CD8-positive, alpha-beta memory T cell (primary cell): ENCODE data around the gene PKP4. TPM values are rescaled to one million over a fixed set of nuclear protein-coding genes. Genes with fewer than 3 reads are reported as not detected.
"Not testable (repeated sequence)": the region's sequence is repeated elsewhere in the genome, so short reads cannot be mapped to it uniquely, and the experiment has no call there.

ENCODE experiments used
- CTCF ChIA-PET: fragments of 350-600 bp; sonication (Branson Sonifier 250); formaldehyde crosslinking; loops from one replicate; lab custom pipeline; 2021; ENCODE audit warnings: antibody characterized with exemption; lab: Charles Lee
- POLR2A ChIA-PET: fragments of 350-600 bp; sonication (Branson Sonifier 250); formaldehyde crosslinking; loops from one replicate; lab custom pipeline; 2021; ENCODE audit warnings: antibody characterized with exemption; lab: Charles Lee
- DNase-seq, 5 donors: peaks; one replicate each; pipeline versions ENCODE4 v3.0.0 to v3.0.0-alpha.2; 2020 to 2022; ENCODE audit warnings: mixed read lengths in 1 of 5
- H3K27ac ChIP-seq: one replicate; pipeline ENCODE4 v1.7.0; 2013; ENCODE audit warnings: low read depth, mild to moderate bottlenecking, low read length, moderate library complexity
- H3K27me3 ChIP-seq: 2 replicates; pipeline ENCODE4 v1.7.0; 2013; ENCODE audit warnings: low read length, mild to moderate bottlenecking; ENCODE audit not compliant: insufficient read depth, poor library complexity, severe bottlenecking
- H3K36me3 ChIP-seq: 2 replicates; pipeline ENCODE4 v1.7.0; 2013; ENCODE audit warnings: mild to moderate bottlenecking, low read length, moderate library complexity; ENCODE audit not compliant: insufficient read depth
- H3K4me1 ChIP-seq: 2 replicates; pipeline ENCODE4 v1.7.0; 2013; ENCODE audit warnings: mild to moderate bottlenecking, low read length, moderate library complexity; ENCODE audit not compliant: insufficient read depth
- H3K4me3 ChIP-seq: 2 replicates; pipeline ENCODE4 v1.7.0; 2013; ENCODE audit warnings: mild to moderate bottlenecking, low read length
- H3K9me3 ChIP-seq: 2 replicates; pipeline ENCODE4 v1.7.0; 2013; ENCODE audit warnings: mild to moderate bottlenecking, low read length
- H3K27ac Mint-ChIP-seq, 8 donors: one replicate each; pipeline ENCODE4 v1.8.0; 2020 to 2021; ENCODE audit warnings: mixed read lengths in 8 of 8, mild to moderate bottlenecking in 6 of 8, inconsistent platforms in 3 of 8, moderate library complexity in 3 of 8
- H3K27me3 Mint-ChIP-seq, 2 donors: one replicate each; pipeline ENCODE4 v1.8.0; 2020 to 2021; ENCODE audit warnings: mixed read lengths in 2 of 2, mild to moderate bottlenecking in 1 of 2, moderate library complexity in 1 of 2
- H3K36me3 Mint-ChIP-seq, 3 donors: one replicate each; pipeline ENCODE4 v1.8.0; 2020 to 2021; ENCODE audit warnings: mixed read lengths in 3 of 3, inconsistent platforms in 1 of 3, mild to moderate bottlenecking in 1 of 3
- H3K4me1 Mint-ChIP-seq, 3 donors: one replicate each; pipeline ENCODE4 v1.8.0; 2020 to 2021; ENCODE audit warnings: mixed read lengths in 3 of 3, inconsistent platforms in 1 of 3, mild to moderate bottlenecking in 1 of 3
- H3K4me3 Mint-ChIP-seq, 7 donors: one replicate each; pipeline ENCODE4 v1.8.0; 2020 to 2021; ENCODE audit warnings: mixed read lengths in 7 of 7, mild to moderate bottlenecking in 6 of 7, moderate library complexity in 4 of 7, inconsistent platforms in 2 of 7
- H3K9me3 Mint-ChIP-seq, 5 donors: one replicate each; pipeline ENCODE4 v1.8.0; 2020 to 2022; ENCODE audit warnings: mixed read lengths in 5 of 5, mild to moderate bottlenecking in 3 of 5, moderate library complexity in 2 of 5, inconsistent platforms in 1 of 5
- polyA plus RNA-seq: library from polyadenylated mRNA; unstranded; fragments of 300-500 nt; fragmentation: Illumina TruSeq; gene quantifications from one replicate; pipeline ENCODE4 v1.2.3, GENCODE V29; 2021
- total RNA-seq, 2 experiments: library from RNA; stranded (reverse); gene quantifications; one replicate each; pipeline ENCODE4 v1.2.3, GENCODE V29; 2021

PKP4 gene
- total and polyA plus RNA-seq, 3 experiments from 2014 or later, result 1.5 to 32.2 (median 29.6) TPM

DNA sequence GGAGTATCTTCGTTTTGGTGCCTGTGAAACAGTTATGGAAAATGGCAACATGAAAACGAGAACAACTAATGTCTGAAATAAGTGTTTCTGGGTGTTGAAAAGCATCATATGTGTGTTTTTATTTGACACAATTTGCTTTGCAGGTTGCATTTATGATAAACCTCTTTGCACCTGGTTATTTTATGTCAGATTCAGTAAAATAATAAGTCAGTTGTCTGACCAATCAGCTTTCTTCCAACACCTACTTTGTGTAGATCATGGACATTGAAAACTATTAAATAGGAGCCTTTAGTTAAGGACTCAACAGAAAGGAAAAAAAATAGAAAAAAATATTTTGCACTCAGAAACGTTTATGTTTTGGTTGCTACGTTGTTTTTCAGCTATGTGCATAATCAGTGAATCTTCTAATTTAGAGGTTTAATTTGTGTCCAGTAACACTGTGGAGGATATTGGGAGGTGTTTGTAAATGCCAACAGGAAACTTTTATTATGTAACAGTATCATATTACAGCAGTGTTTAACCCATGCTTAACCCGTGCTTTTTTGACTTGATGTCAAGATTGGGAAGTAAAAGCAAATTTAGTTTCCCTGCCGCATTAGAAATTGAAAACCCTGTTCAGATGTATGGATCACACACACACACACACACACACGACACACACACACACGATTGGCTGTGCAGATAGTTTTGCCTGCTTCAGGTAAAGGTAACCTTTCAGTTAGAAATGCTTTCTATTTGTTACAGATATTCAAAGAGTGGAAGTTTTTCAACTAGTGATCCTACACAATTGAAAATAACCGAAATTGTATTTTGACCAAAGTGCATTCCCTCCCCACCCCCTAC is 2.6 kb downstream of the PKP4 start:
- peak overlapping the region in 1 of 8 donors; percentile 73 for H3K27ac Mint-ChIP-seq
- H3K9me3 Mint-ChIP-seq, result no peaks in the 10 kb centered on the region

GRCh38 chr2:158460632-158461297 is 4.0 kb downstream of the PKP4 start:
- DNase-seq, result no peak
- H3K36me3 Mint-ChIP-seq, result peaks cover 0 to 8% (median 0%) of the 10 kb centered on the region in 3 donors
- H3K4me1 Mint-ChIP-seq, result peaks cover 19 to 29% (median 28%) of the 10 kb centered on the region in 3 donors
- Histone ChIP-seq H3K27ac (no peak overlapping the region), H3K36me3 (no peaks in the 10 kb centered on the region), H3K27me3 (no peaks in the 10 kb centered on the region), H3K4me3 (no peak overlapping the region), H3K4me1 (peaks cover 14% of the 10 kb centered on the region), H3K9me3 (no peaks in the 10 kb centered on the region)
- no peak overlapping the region for H3K27ac Mint-ChIP-seq
- POLR2A ChIA-PET, result no interaction called here
- H3K9me3 Mint-ChIP-seq, result no peaks in the 10 kb centered on the region
- no peaks in the 10 kb centered on the region for H3K27me3 Mint-ChIP-seq
- peak overlapping the region in 1 of 7 donors; percentile 57 for H3K4me3 Mint-ChIP-seq
- CTCF ChIA-PET, result no interaction called here

More for the DNA sequence above, 2.6 kb downstream of the PKP4 start:
- H3K4me1 Mint-ChIP-seq, result peaks cover 19 to 26% (median 24%) of the 10 kb centered on the region in 3 donors
- Histone ChIP-seq H3K36me3 (no peaks in the 10 kb centered on the region), H3K27ac (no peak overlapping the region), H3K4me3 (no peak overlapping the region), H3K4me1 (peaks cover 14% of the 10 kb centered on the region), H3K9me3 (no peaks in the 10 kb centered on the region), H3K27me3 (no peaks in the 10 kb centered on the region)
- peaks cover 0 to 8% (median 0%) of the 10 kb centered on the region in 3 donors for H3K36me3 Mint-ChIP-seq
- no peak for DNase-seq
- POLR2A ChIA-PET, result no interaction called here
- H3K4me3 Mint-ChIP-seq, result peak overlapping the region in 4 of 7 donors; percentile 82 to 92 (median 89)
- CTCF ChIA-PET, result no interaction called here
- no peaks in the 10 kb centered on the region for H3K27me3 Mint-ChIP-seq

DNA sequence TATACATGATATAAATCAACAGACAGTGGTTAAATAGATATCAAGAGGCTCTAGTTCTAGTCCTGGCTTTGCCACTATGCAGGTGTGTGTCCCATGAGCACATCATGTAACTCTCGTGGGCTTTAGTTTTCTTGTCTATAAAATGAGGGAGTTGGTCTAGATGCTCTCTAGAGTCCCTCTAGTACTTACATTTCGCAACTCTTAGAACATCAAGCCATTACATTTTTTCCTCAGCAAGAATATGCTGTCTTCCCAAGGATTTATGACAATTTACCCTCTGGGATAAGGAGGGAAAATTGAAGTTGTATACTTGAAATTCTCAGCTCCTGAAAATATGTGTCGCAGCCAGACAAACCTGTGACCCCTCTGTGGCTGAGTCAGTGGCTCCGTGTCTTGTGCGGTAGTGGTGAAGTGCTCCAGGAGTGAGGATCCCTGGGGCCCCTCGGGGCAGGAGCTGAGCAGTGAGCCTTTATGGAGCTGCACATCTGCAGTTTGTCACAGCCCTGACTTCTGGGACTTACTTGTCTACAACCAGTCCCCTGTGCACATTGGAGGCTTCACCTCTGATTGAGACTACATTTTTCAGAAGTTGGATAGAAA is 6.8 kb downstream of the PKP4 start:
- CTCF ChIA-PET, result no interaction called here
- H3K27ac Mint-ChIP-seq, result no peak overlapping the region

DNA sequence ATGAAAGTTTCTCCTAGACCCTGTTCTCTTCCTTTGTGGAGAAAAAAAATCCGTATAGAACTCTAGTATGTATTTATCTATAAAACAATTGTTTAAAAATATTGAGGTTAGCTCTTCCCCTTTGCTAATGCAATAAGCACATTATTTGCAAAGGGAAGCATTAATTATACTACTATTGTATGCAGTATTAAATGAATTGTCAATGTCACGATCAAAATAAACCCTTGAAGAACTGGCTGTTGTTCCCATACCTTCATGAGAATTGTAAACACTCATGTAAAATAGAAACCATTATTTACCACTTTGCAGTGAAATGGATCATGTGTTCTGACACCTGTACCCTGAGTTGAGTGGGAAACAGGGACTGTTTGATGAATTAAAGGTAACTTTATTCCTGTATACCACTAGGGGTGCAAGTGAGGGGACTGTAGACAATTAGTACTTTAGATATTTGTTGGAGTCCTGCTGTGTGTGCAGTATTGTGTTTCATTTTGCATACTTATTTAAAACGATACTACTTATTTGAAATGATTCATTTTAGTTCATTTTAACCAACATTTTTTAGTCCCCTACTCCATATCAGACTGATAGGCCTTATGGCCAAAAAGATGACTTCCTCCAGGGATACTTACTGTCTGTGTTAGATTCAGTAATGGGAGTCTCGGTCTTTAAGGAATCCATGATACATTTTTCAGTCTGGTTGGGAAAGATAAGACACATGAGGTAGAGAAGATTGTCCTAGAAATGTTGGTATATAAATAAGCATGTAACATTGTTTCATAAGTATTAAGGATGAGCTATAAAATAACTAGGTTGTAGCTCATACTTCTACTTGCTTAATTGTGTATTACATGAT is 7.9 kb downstream of the PKP4 start:
- POLR2A ChIA-PET, result no interaction called here
- peaks cover 0 to under 1% (median 0%) of the 10 kb centered on the region in 3 donors for H3K36me3 Mint-ChIP-seq
- no peaks in the 10 kb centered on the region for H3K27me3 Mint-ChIP-seq

More for the DNA sequence above, 6.8 kb downstream of the PKP4 start:
- Mint-ChIP-seq H3K27me3 (no peaks in the 10 kb centered on the region), H3K4me1 (peaks cover 4 to 15% (median 14%) of the 10 kb centered on the region in 3 donors), H3K4me3 (no peak overlapping the region), H3K36me3 (no peaks in the 10 kb centered on the region), H3K9me3 (no peaks in the 10 kb centered on the region)
- H3K4me1 ChIP-seq, result peaks cover 3% of the 10 kb centered on the region
- no peaks in the 10 kb centered on the region for H3K36me3 ChIP-seq
- H3K9me3 ChIP-seq, result no peaks in the 10 kb centered on the region
- no peak overlapping the region for H3K27ac ChIP-seq
- H3K4me3 ChIP-seq, result no peak overlapping the region
- H3K27me3 ChIP-seq, result no peaks in the 10 kb centered on the region
- no peak for DNase-seq
- POLR2A ChIA-PET, result no interaction called here

GRCh38 chr2:158467248-158467647 is 10.5 kb downstream of the PKP4 start:
- Mint-ChIP-seq H3K4me3 (no peak overlapping the region), H3K4me1 (peaks cover 0 to 6% (median 4%) of the 10 kb centered on the region in 3 donors), H3K27me3 (no peaks in the 10 kb centered on the region), H3K36me3 (peaks cover 0 to 9% (median 9%) of the 10 kb centered on the region in 3 donors), H3K27ac (no peak overlapping the region), H3K9me3 (no peaks in the 10 kb centered on the region)
- Histone ChIP-seq H3K9me3 (no peaks in the 10 kb centered on the region), H3K4me3 (no peak overlapping the region), H3K4me1 (no peaks in the 10 kb centered on the region), H3K27ac (no peak overlapping the region), H3K27me3 (no peaks in the 10 kb centered on the region), H3K36me3 (no peaks in the 10 kb centered on the region)
- CTCF ChIA-PET, result interaction anchor here (1.6 kb wide), 1 partner anchor 9 kb away, joined by 3 read pairs; no protein-coding TSS in a partner anchor
- POLR2A ChIA-PET, result no interaction called here
- no peak for DNase-seq

More for the DNA sequence above, 7.9 kb downstream of the PKP4 start:
- Mint-ChIP-seq H3K4me3 (no peak overlapping the region), H3K9me3 (no peaks in the 10 kb centered on the region), H3K4me1 (peaks cover 1 to 11% (median 11%) of the 10 kb centered on the region in 3 donors), H3K27ac (no peak overlapping the region)
- CTCF ChIA-PET, result interaction anchor here (2.0 kb wide), 1 partner anchor 8 kb away, joined by 6 read pairs; the partner anchor contains the start of genes CCDC148 and PKP4
- peak in 1 of 5 donors; percentile 18 for DNase-seq
- Histone ChIP-seq H3K4me1 (no peaks in the 10 kb centered on the region), H3K36me3 (no peaks in the 10 kb centered on the region), H3K27me3 (no peaks in the 10 kb centered on the region), H3K27ac (no peak overlapping the region), H3K9me3 (no peaks in the 10 kb centered on the region), H3K4me3 (no peak overlapping the region)

- H3K27me3 ChIP-seq, H3K4me3 ChIP-seq, DNase-seq, CTCF ChIA-PET, H3K27me3 Mint-ChIP-seq, H3K9me3 ChIP-seq, H3K27ac ChIP-seq, H3K4me3 Mint-ChIP-seq, H3K9me3 Mint-ChIP-seq, H3K36me3 ChIP-seq, POLR2A ChIA-PET: not testable (repeated sequence)
- Mint-ChIP-seq H3K4me1 (peaks cover 15 to 18% (median 18%) of the 10 kb centered on the region in 3 donors), H3K36me3 (peaks cover 0 to 11% (median 9%) of the 10 kb centered on the region in 3 donors), H3K27ac (peak overlapping the region in 1 of 8 donors; percentile 46)
- peaks cover 11% of the 10 kb centered on the region for H3K4me1 ChIP-seq
These were observed 16.1 kb downstream of the PKP4 start for GRCh38 chr2:158472829-158473228.

GRCh38 chr2:158473300-158473699 is 16.5 kb downstream of the PKP4 start:
- H3K4me3 Mint-ChIP-seq, H3K27ac Mint-ChIP-seq, H3K9me3 ChIP-seq, DNase-seq, H3K27ac ChIP-seq, H3K27me3 ChIP-seq, CTCF ChIA-PET, H3K27me3 Mint-ChIP-seq, H3K36me3 ChIP-seq, H3K9me3 Mint-ChIP-seq, POLR2A ChIA-PET, H3K4me3 ChIP-seq: not testable (repeated sequence)
- peaks cover 0 to 11% (median 9%) of the 10 kb centered on the region in 3 donors for H3K36me3 Mint-ChIP-seq
- peaks cover 16 to 21% (median 18%) of the 10 kb centered on the region in 3 donors for H3K4me1 Mint-ChIP-seq
- H3K4me1 ChIP-seq, result peaks cover 11% of the 10 kb centered on the region
